GM19099 (cell line): ENCODE results near the gene SMIM38.
A peak's percentile ranks its signal among the peaks of the same experiment; 100 is the strongest.

Source experiments
- POLR2A ChIP-seq: IDR thresholded peaks from 3 replicates; pipeline ENCODE4 v1.6.1; 2011; ENCODE audit warnings: low read depth; ENCODE audit not compliant: insufficient read length; ENCODE audit errors: extremely low read depth

Gene SMIM38

GRCh38 chr11:69148806-69149205 is 6.9 kb upstream of the SMIM38 start:
- no peak for TF ChIP-seq POLR2A

GRCh38 chr11:69150175-69150574 is 5.6 kb upstream of the SMIM38 start:
- no peak for TF ChIP-seq POLR2A

- TF ChIP-seq POLR2A = no peak
Observed at GRCh38 chr11:69151836-69152235, 3.9 kb upstream of the SMIM38 start.

GRCh38 chr11:69152733-69153421 is 2.9 kb upstream of the SMIM38 start:
- no peak for TF ChIP-seq POLR2A

- no peak for TF ChIP-seq POLR2A
Observed at GRCh38 chr11:69153661-69154060, 2.1 kb upstream of the SMIM38 start.

GRCh38 chr11:69154211-69154913 is 1.4 kb upstream of the SMIM38 start:
- TF ChIP-seq POLR2A = no peak

GRCh38 chr11:69154938-69155301 is 815 bp upstream of the SMIM38 start:
- TF ChIP-seq POLR2A = no peak

- TF ChIP-seq POLR2A = no peak
Observed at GRCh38 chr11:69156235-69156639, 502 bp downstream of the SMIM38 start.

GRCh38 chr11:69156673-69157155 is 979 bp downstream of the SMIM38 start:
- TF ChIP-seq POLR2A = no peak

GRCh38 chr11:69157156-69157821 is 1.6 kb downstream of the SMIM38 start:
- peak; percentile 31 for TF ChIP-seq POLR2A

- TF ChIP-seq POLR2A = no peak
Observed at GRCh38 chr11:69157822-69158231, 2.1 kb downstream of the SMIM38 start.

GRCh38 chr11:69158301-69159149 is 2.8 kb downstream of the SMIM38 start:
- no peak for TF ChIP-seq POLR2A

- no peak for TF ChIP-seq POLR2A
Observed at GRCh38 chr11:69159150-69159852, 3.6 kb downstream of the SMIM38 start.
